ENCODE results near the gene U2AF1L4.

U2AF1L4 gene

GRCh38 chr19:35745328-35746086 is at the start of gene U2AF1L4, which contains the start of gene PSENEN:
Gene U2AF1L4, minus strand, starts transcription at chr19:35745418. Its CDS starts 27 bp downstream, at chr19:35745391.
Gene PSENEN, plus strand, starts transcription at chr19:35745651. Its CDS starts 280 bp downstream, at chr19:35745931.
- peak within 1 kb of the TSS; percentile 73 for H3K4me3 ChIP-seq (ENCODE audit: control insufficient read depth, low read depth, low read length)
- TF ChIP-seq CTCF (conservative IDR thresholded peaks at IDR 0.05; ENCODE audit: control insufficient read depth, insufficient read depth, low read depth, low read length): no peak
- peak; percentile 99 for DNase-seq (ENCODE audit: low read depth)

GRCh38 chr19:35793381-35794165 is 48.4 kb upstream of the U2AF1L4 start:
- peak; percentile 52 for DNase-seq (ENCODE audit: low read depth)
- TF ChIP-seq CTCF (conservative IDR thresholded peaks at IDR 0.05; ENCODE audit: control insufficient read depth, insufficient read depth, low read depth, low read length): no peak
- H3K4me3 ChIP-seq (ENCODE audit: control insufficient read depth, low read depth, low read length): no peak overlapping the region

- no peak for TF ChIP-seq CTCF (conservative IDR thresholded peaks at IDR 0.05; ENCODE audit: control insufficient read depth, insufficient read depth, low read depth, low read length)
- H3K4me3 ChIP-seq (ENCODE audit: control insufficient read depth, low read depth, low read length): no peak overlapping the region
- no peak for DNase-seq (ENCODE audit: low read depth)
These were observed 47.7 kb upstream of the U2AF1L4 start for GRCh38 chr19:35792888-35793287.

- H3K4me3 ChIP-seq (ENCODE audit: control insufficient read depth, low read depth, low read length): no peak overlapping the region
- no peak for TF ChIP-seq CTCF (conservative IDR thresholded peaks at IDR 0.05; ENCODE audit: control insufficient read depth, insufficient read depth, low read depth, low read length)
- DNase-seq (ENCODE audit: low read depth): no peak
These were observed 47.1 kb upstream of the U2AF1L4 start for GRCh38 chr19:35792312-35792711.

- DNase-seq (ENCODE audit: low read depth): no peak
- TF ChIP-seq CTCF (conservative IDR thresholded peaks at IDR 0.05; ENCODE audit: control insufficient read depth, insufficient read depth, low read depth, low read length): no peak
- H3K4me3 ChIP-seq (ENCODE audit: control insufficient read depth, low read depth, low read length): no peak overlapping the region
These were observed 46.6 kb upstream of the U2AF1L4 start for GRCh38 chr19:35791814-35792279.

GRCh38 chr19:35790981-35791813 is 46.0 kb upstream of the U2AF1L4 start:
- peak; percentile 5 for TF ChIP-seq CTCF (conservative IDR thresholded peaks at IDR 0.05; ENCODE audit: control insufficient read depth, insufficient read depth, low read depth, low read length)
- DNase-seq (ENCODE audit: low read depth): no peak
- H3K4me3 ChIP-seq (ENCODE audit: control insufficient read depth, low read depth, low read length): no peak overlapping the region
